Measurements from ENCODE around the gene CTSH.

DNA sequence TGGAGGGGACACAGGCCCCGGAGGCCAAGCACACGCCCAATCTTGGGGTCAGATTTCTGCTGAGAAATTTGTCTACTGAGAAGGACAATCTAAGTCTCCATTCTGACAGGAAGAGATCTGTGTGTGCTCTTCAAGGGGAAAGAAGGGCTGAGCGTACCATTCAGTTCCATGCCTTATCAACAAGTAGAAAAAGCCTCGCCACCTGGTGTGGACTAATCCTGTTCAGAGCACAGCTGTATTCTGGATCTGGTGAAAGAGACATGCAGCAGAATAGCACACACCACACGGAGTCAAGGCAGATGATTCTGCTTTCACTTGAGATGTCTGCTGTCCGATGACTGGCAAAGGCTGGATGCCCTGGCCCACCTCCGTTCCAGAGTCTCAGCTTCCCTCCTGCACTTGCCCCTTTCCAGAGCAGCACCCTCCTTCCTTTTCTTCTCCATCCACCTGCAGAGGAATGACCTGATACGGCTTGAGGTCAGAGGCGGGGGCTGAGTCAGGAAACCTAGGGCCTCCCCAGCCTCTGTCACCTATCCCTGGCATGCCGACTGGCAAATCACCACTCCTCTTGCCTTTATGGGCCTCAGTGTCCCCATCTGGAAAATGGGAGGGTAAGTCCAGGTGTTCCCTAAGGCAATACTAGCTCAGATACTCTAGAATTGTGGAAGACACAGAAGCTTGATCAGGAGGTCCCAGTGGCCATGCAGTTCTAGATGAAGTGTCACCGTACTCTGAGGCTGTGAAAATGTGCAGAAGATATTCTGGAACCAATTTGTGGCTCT, 36.9 kb upstream of the CTSH start:
- TF ChIP-seq CTCF (IDR thresholded peaks at IDR 0.05), result no peak
- TF ChIP-seq POLR2AphosphoS5 (IDR thresholded peaks at IDR 0.05), result no peak
- TF ChIP-seq POLR2A (IDR thresholded peaks at IDR 0.05), result no peak
- TF ChIP-seq EP300 (IDR thresholded peaks at IDR 0.05), result no peak

All from sigmoid colon (tissue), 4 donors.